Endodermal cell (in vitro differentiated cells): Measurements from ENCODE around the gene SFXN3. TPM values are rescaled to one million over a fixed set of nuclear protein-coding genes. Genes with fewer than 3 reads are reported as not detected.

Source experiments
- DNase-seq: peaks from one replicate; pipeline ENCODE4 v3.0.0-alpha.2; 2017
- H3K27ac ChIP-seq: 2 replicates; pipeline ENCODE4 v1.5.1; 2013; ENCODE audit warnings: mild to moderate bottlenecking, low read depth, low read length, moderate library complexity
- H3K27me3 ChIP-seq: 2 replicates; pipeline ENCODE4 v1.6.1; 2013; ENCODE audit warnings: mild to moderate bottlenecking, low read length, moderate library complexity; ENCODE audit not compliant: insufficient read depth, control insufficient read depth, poor library complexity, severe bottlenecking
- H3K36me3 ChIP-seq: 2 replicates; pipeline ENCODE4 v1.7.0; 2013; ENCODE audit warnings: mild to moderate bottlenecking, low read length, moderate library complexity; ENCODE audit not compliant: control insufficient read depth, insufficient read depth
- H3K4me1 ChIP-seq: one replicate; pipeline ENCODE4 v1.7.0; 2013; ENCODE audit warnings: low read length; ENCODE audit not compliant: control insufficient read depth, insufficient read depth
- H3K4me3 ChIP-seq: 2 replicates; pipeline ENCODE4 v1.5.1; 2013; ENCODE audit warnings: mild to moderate bottlenecking, low read length, moderate library complexity
- H3K9ac ChIP-seq: 2 replicates; pipeline ENCODE4 v1.6.1; 2013; ENCODE audit warnings: mild to moderate bottlenecking, low read length, moderate library complexity; ENCODE audit not compliant: poor library complexity, severe bottlenecking; ENCODE audit errors: extremely low read depth
- H3K9me3 ChIP-seq: 2 replicates; pipeline ENCODE4 v1.6.1; 2013; ENCODE audit warnings: mild to moderate bottlenecking, low read length, moderate library complexity; ENCODE audit not compliant: control insufficient read depth
- H3K27ac Mint-ChIP-seq: 2 replicates; pipeline ENCODE4 v1.8.0; 2020; ENCODE audit warnings: mixed read lengths
- H3K27me3 Mint-ChIP-seq: 2 replicates; pipeline ENCODE4 v1.8.0; 2021; ENCODE audit warnings: mild to moderate bottlenecking, mixed read lengths; ENCODE audit not compliant: insufficient read depth
- H3K36me3 Mint-ChIP-seq: 2 replicates; pipeline ENCODE4 v1.8.0; 2020; ENCODE audit warnings: low read depth, mixed read lengths
- H3K4me1 Mint-ChIP-seq: 2 replicates; pipeline ENCODE4 v1.8.0; 2020; ENCODE audit warnings: mixed read lengths
- H3K4me3 Mint-ChIP-seq: 2 replicates; pipeline ENCODE4 v1.8.0; 2020; ENCODE audit warnings: mild to moderate bottlenecking, moderate library complexity, mixed read lengths
- H3K9me3 Mint-ChIP-seq: 2 replicates; pipeline ENCODE4 v1.8.0; 2020; ENCODE audit warnings: mild to moderate bottlenecking, mixed read lengths
- CTCF ChIP-seq: fragments of 200-600 bp; sonication (generic); conservative IDR thresholded peaks from 2 replicates; pipeline ENCODE4 v1.5.0; 2021; ENCODE audit warnings: antibody characterized with exemption, mild to moderate bottlenecking
- WGBS, 2 experiments: methylation state at CpG; one replicate each; pipeline versions ENCODE4 v1.1.5 to v1.1.7; 2013; ENCODE audit warnings: missing lambda C conversion rate in 2 of 2, mixed read lengths in 1 of 2; ENCODE audit not compliant: insufficient coverage in 1 of 2, insufficient read length in 1 of 2; 5-methylcytosine and 5-hydroxymethylcytosine counted together
- total RNA-seq, 2 donors: library from RNA; stranded (reverse); fragmentation: NEBNext Ultra II Directional in 1 of 2; extraction: Animal tissue kit (Norgen Biotek cat#: 25700) in 1 of 2; gene quantifications; 2 replicates in 1 of 2; 3 replicates in 1 of 2; pipeline ENCODE4 v1.2.1, GENCODE V29; 2021

SFXN3 gene
- total RNA-seq, 2 donors from 2014 or later: 1.8 to 2.1 TPM

GRCh38 chr10:100995181-100995580 lies 35.9 kb upstream of the SFXN3 start:
- 97 to 100% methylated on average over 1 to 6 of the region's 6 CpGs for WGBS, 2 experiments
- DNase-seq: no peak
- Mint-ChIP-seq H3K9me3 (no peaks in the 10 kb centered on the region), H3K4me1 (peaks cover 32% of the 10 kb centered on the region), H3K27ac (peak overlapping the region; percentile 79), H3K4me3 (no peak overlapping the region), H3K36me3 (peaks cover 25% of the 10 kb centered on the region), H3K27me3 (no peaks in the 10 kb centered on the region)
- Histone ChIP-seq H3K36me3 (peaks cover 29% of the 10 kb centered on the region), H3K9me3 (no peaks in the 10 kb centered on the region), H3K27me3 (no peaks in the 10 kb centered on the region), H3K27ac (no peak overlapping the region), H3K4me3 (no peak overlapping the region), H3K9ac (no peak overlapping the region), H3K4me1 (peaks cover 3% of the 10 kb centered on the region)
- TF ChIP-seq CTCF: no peak

- no peak for TF ChIP-seq CTCF
- Histone ChIP-seq H3K4me3 (peak overlapping the region; percentile 88), H3K36me3 (peaks cover 16% of the 10 kb centered on the region), H3K4me1 (peaks cover 3% of the 10 kb centered on the region), H3K9me3 (no peaks in the 10 kb centered on the region), H3K27me3 (no peaks in the 10 kb centered on the region), H3K27ac (no peak overlapping the region), H3K9ac (peak overlapping the region; percentile 78)
- no peaks in the 10 kb centered on the region for H3K9me3 Mint-ChIP-seq
- 5 to 20% methylated on average over 6 to 45 of the region's 46 CpGs for WGBS, 2 experiments
- DNase-seq: peak; percentile 92
- H3K4me1 Mint-ChIP-seq: peaks cover 39% of the 10 kb centered on the region
- H3K27me3 Mint-ChIP-seq: no peaks in the 10 kb centered on the region
- H3K4me3 Mint-ChIP-seq: peak overlapping the region; percentile 67
- peaks cover 11% of the 10 kb centered on the region for H3K36me3 Mint-ChIP-seq
- peak overlapping the region; percentile 96 for H3K27ac Mint-ChIP-seq
Observed at GRCh38 chr10:100996678-100997359, 34.2 kb upstream of the SFXN3 start.

- no peaks in the 10 kb centered on the region for H3K27me3 Mint-ChIP-seq
- Histone ChIP-seq H3K36me3 (peaks cover 21% of the 10 kb centered on the region), H3K27ac (peak overlapping the region; percentile 97), H3K27me3 (no peaks in the 10 kb centered on the region), H3K9me3 (no peaks in the 10 kb centered on the region), H3K9ac (peak overlapping the region; percentile 78), H3K4me1 (peaks cover 3% of the 10 kb centered on the region), H3K4me3 (peak overlapping the region; percentile 88)
- WGBS, 2 experiments: 0 to 1% methylated on average over 9 to 66 of the region's 66 CpGs
- H3K27ac Mint-ChIP-seq: peak overlapping the region; percentile 95
- DNase-seq: peak; percentile 97
- peaks cover 11% of the 10 kb centered on the region for H3K36me3 Mint-ChIP-seq
- peak; percentile 94 for TF ChIP-seq CTCF
- H3K9me3 Mint-ChIP-seq: no peaks in the 10 kb centered on the region
- H3K4me1 Mint-ChIP-seq: peaks cover 39% of the 10 kb centered on the region
- H3K4me3 Mint-ChIP-seq: peak overlapping the region; percentile 67
Observed at GRCh38 chr10:100997360-100998182, 33.5 kb upstream of the SFXN3 start.
